HG03064 (cell line): ENCODE measurements around the gene NBL1.

Source experiments
- ATAC-seq: cut with Tn5 transposase; IDR thresholded peaks from one replicate; pipeline ENCODE4 v1.9.1; 2021; ENCODE audit warnings: low read depth; ENCODE audit not compliant: unreplicated experiment

The NBL1 gene

GRCh38 chr1:19695772-19696171, 51.7 kb downstream of the NBL1 start:
- ATAC-seq: no peak

- ATAC-seq: no peak
Measured at GRCh38 chr1:19696820-19697219, 52.7 kb downstream of the NBL1 start.

- ATAC-seq: no peak
Measured at GRCh38 chr1:19698181-19698580, 54.1 kb downstream of the NBL1 start.

GRCh38 chr1:19700079-19700777, 56.1 kb downstream of the NBL1 start:
- ATAC-seq: no peak

- ATAC-seq: no peak
Measured at GRCh38 chr1:19703280-19703679, 59.2 kb downstream of the NBL1 start.

GRCh38 chr1:19704247-19705113, 60.4 kb downstream of the NBL1 start:
- no peak for ATAC-seq

GRCh38 chr1:19705464-19705863, 61.4 kb downstream of the NBL1 start:
- no peak for ATAC-seq

GRCh38 chr1:19706136-19706535, 62.0 kb downstream of the NBL1 start:
- ATAC-seq: no peak
